Tibial nerve (tissue), 4 donors: ENCODE results near the gene TMPRSS7.

ENCODE experiments used
- CTCF ChIP-seq, 5 experiments: fragments of 200-600 bp in 3 of 5; fragments of 450-650 bp in 2 of 5; sonication (generic) in 3 of 5; IDR thresholded peaks; one replicate each; pipeline ENCODE4 v1.5.1; 2016 to 2019; ENCODE audit warnings: antibody characterized with exemption in 5 of 5, mild to moderate bottlenecking in 3 of 5, moderate library complexity in 2 of 5
- EP300 ChIP-seq, 2 donors: sonication (generic); formaldehyde crosslinking; IDR thresholded peaks; one replicate each; pipeline ENCODE4 v1.6.1; 2017; ENCODE audit warnings: antibody characterized with exemption in 2 of 2, mild to moderate bottlenecking in 1 of 2
- POLR2A ChIP-seq, 2 donors: fragments of 450-650 bp; IDR thresholded peaks; one replicate each; pipeline ENCODE4 v1.6.1; 2017; ENCODE audit warnings: antibody characterized with exemption in 2 of 2, mild to moderate bottlenecking in 2 of 2, moderate library complexity in 2 of 2

GRCh38 chr3:112000966-112001365 lies 33.6 kb upstream of the TMPRSS7 start:
- TF ChIP-seq CTCF (IDR thresholded peaks at IDR 0.05) (no peak), POLR2A (IDR thresholded peaks at IDR 0.05) (no peak), EP300 (IDR thresholded peaks at IDR 0.05) (no peak)
